GM12878 (cell line): Measurements from ENCODE around the gene APCDD1L. TPM values are rescaled to one million over a fixed set of nuclear protein-coding genes. Genes with fewer than 3 reads are reported as not detected.

ENCODE experiments used
- ATAC-seq: fragments of 200-7000 bp; cut with Tn5 transposase; 3 replicates; pipeline ENCODE4 v1.9.1; 2020; ENCODE audit warnings: mild to moderate bottlenecking, moderate library complexity
- BruUV-seq: library from RNA; stranded (reverse); fragments of 400-500 nt; replicated peaks from 2 replicates; lab custom pipeline; 2021; lab: Mats Ljungman, UMichigan
- CTCF ChIA-PET: fragments of 300-600 bp; sonication (Branson Sonifier 250); formaldehyde crosslinking; extraction: SDS; loops from one replicate; lab custom pipeline; 2021; ENCODE audit warnings: inconsistent platforms; lab: Yijun Ruan, JAX
- POLR2A ChIA-PET: fragments of 350-600 bp; formaldehyde crosslinking; extraction: SDS; loops from one replicate; lab custom pipeline; 2021; ENCODE audit warnings: inconsistent platforms; lab: Charles Lee
- RAD21 ChIA-PET: fragments of 300-600 bp; sonication (Branson Sonifier 250); formaldehyde crosslinking; loops from one replicate; lab custom pipeline; 2023; ENCODE audit warnings: antibody characterized with exemption; ENCODE audit not compliant: unreplicated experiment; lab: Charles Lee
- SMC1A ChIA-PET: fragments of 300-600 bp; sonication (Branson Sonifier 250); formaldehyde crosslinking; loops from one replicate; lab custom pipeline; 2023; ENCODE audit not compliant: unreplicated experiment, uncharacterized antibody; lab: Charles Lee
- DNase-seq: peaks from one replicate; pipeline ENCODE4 v3.0.0-alpha.2; 2011; ENCODE audit warnings: low read depth, low spot score
- FAIRE-seq: peaks from 3 replicates; lab custom pipeline; 2011; peaks lifted over from hg19 to GRCh38; lab: Jason Lieb, UNC
- H2AFZ ChIP-seq: 2 replicates; pipeline ENCODE4 v1.6.0; 2011; ENCODE audit warnings: low read depth, low read length, control low read depth; ENCODE audit not compliant: control insufficient read depth
- H3K27ac ChIP-seq: 2 replicates; pipeline ENCODE4 v1.5.1; 2011; ENCODE audit warnings: control low read depth; ENCODE audit not compliant: control insufficient read depth, insufficient read depth
- H3K27me3 ChIP-seq, 2 experiments: replicated peaks in 1 of 2; 2 replicates each; pipeline versions ENCODE4 v1.6.0 to v1.6.1; 2011; ENCODE audit warnings: low read length in 1 of 2; ENCODE audit not compliant: control insufficient read depth in 2 of 2, insufficient read depth in 2 of 2
- H3K36me3 ChIP-seq, 2 experiments: 2 replicates each; pipeline ENCODE4 v1.5.1; 2011; ENCODE audit warnings: low read length in 1 of 2; ENCODE audit not compliant: control insufficient read depth in 2 of 2, insufficient read depth in 2 of 2
- H3K4me1 ChIP-seq: 2 replicates; pipeline ENCODE4 v1.6.1; 2011; ENCODE audit warnings: mild to moderate bottlenecking, low read length, moderate library complexity, mixed read lengths; ENCODE audit not compliant: control insufficient read depth, insufficient read depth
- H3K4me2 ChIP-seq: 2 replicates; pipeline ENCODE4 v1.6.0; 2011; ENCODE audit warnings: control low read depth; ENCODE audit not compliant: control insufficient read depth, insufficient read depth
- H3K4me3 ChIP-seq: fragments of 200-600 bp; sonication (generic); 2 replicates; pipeline ENCODE4 v1.5.1; 2016
- H3K79me2 ChIP-seq: 2 replicates; pipeline ENCODE4 v1.6.0; 2011; ENCODE audit warnings: low read length; ENCODE audit not compliant: control insufficient read depth, insufficient read depth
- H3K9ac ChIP-seq: 2 replicates; pipeline ENCODE4 v1.8.0; 2011; ENCODE audit warnings: low read length, control low read depth, mixed read lengths; ENCODE audit not compliant: control insufficient read depth, insufficient read depth
- H3K9me3 ChIP-seq: replicated peaks from 3 replicates; pipeline ENCODE4 v1.5.1; 2011; ENCODE audit warnings: mild to moderate bottlenecking, low read length; ENCODE audit not compliant: control insufficient read depth, insufficient read depth
- H4K20me1 ChIP-seq: 2 replicates; pipeline ENCODE4 v1.6.0; 2011; ENCODE audit not compliant: control insufficient read depth, insufficient read depth
- BCLAF1 ChIP-seq: fragments of 450-650 bp; IDR thresholded peaks from 2 replicates; pipeline ENCODE4 v1.6.1; 2017; ENCODE audit warnings: antibody characterized with exemption, mild to moderate bottlenecking, moderate library complexity
- CREM ChIP-seq: IDR thresholded peaks from 2 replicates; pipeline ENCODE4 v1.6.1; 2014; ENCODE audit warnings: antibody characterized with exemption, low read depth
- CTCF ChIP-seq, 3 experiments: IDR thresholded peaks in 2 of 3; conservative IDR thresholded peaks in 1 of 3; 2 replicates each; pipeline ENCODE4 v1.5.1; 2011; ENCODE audit warnings: low read depth in 3 of 3, low read length in 3 of 3, mild to moderate bottlenecking in 3 of 3, control low read depth in 2 of 3, moderate library complexity in 2 of 3, inconsistent platforms in 1 of 3, mixed read lengths in 1 of 3; ENCODE audit not compliant: control insufficient read depth in 2 of 3, insufficient read depth in 1 of 3; ENCODE audit errors: extremely low read depth in 1 of 3
- PBX3 ChIP-seq: IDR thresholded peaks from 2 replicates; pipeline ENCODE4 v1.6.1; 2011; ENCODE audit warnings: mild to moderate bottlenecking, low read depth, low read length, moderate library complexity; ENCODE audit not compliant: insufficient replicate concordance
- TAF1 ChIP-seq: IDR thresholded peaks from 2 replicates; pipeline ENCODE4 v1.6.1; 2011; ENCODE audit warnings: mild to moderate bottlenecking, low read depth, low read length, borderline replicate concordance
- TCF3 ChIP-seq: IDR thresholded peaks from 2 replicates; pipeline ENCODE4 v1.6.1; 2012; ENCODE audit warnings: low read depth, mild to moderate bottlenecking, low read length, borderline replicate concordance; ENCODE audit not compliant: insufficient read depth
- WGBS: methylation state at CpG from one replicate; pipeline ENCODE4 v1.1.6; 2016; ENCODE audit warnings: low lambda C conversion rate; ENCODE audit not compliant: insufficient replicate concordance, insufficient coverage; ENCODE audit errors: missing lambda C conversion rate; 5-methylcytosine and 5-hydroxymethylcytosine counted together
- in situ Hi-C: fragments of 300-500 bp; cut with MboI; formaldehyde crosslinking; loops from 9 replicates; pipeline ENCODE4 v1.14.3; 2018; ENCODE audit warnings: mixed read lengths
- intact Hi-C: fragments of 100-400 bp; cut with micrococcal nuclease; formaldehyde crosslinking; loops from one replicate; pipeline ENCODE4 v1.14.2; 2022; ENCODE audit not compliant: unreplicated experiment
- polyA plus RNA-seq, 11 experiments: library from polyadenylated mRNA; depleted of rRNA in 4 of 11; unstranded in 6 of 11; stranded (reverse) in 5 of 11; fragments of >200 nt; fragmentation: Nextera tagmentation in 4 of 11; fragmentation: Illumina TruSeq in 1 of 11; extraction: Ambion mirVana in 4 of 11; extraction: Trizol in 1 of 11; gene quantifications; 1 replicate in 1 of 11; 2 replicates in 10 of 11; pipeline versions ENCODE4 v1.2.1 to v1.2.3, GENCODE V29; 2011 to 2016; ENCODE audit warnings: inconsistent platforms in 2 of 11, missing spikeins in 2 of 11, low read depth in 1 of 11
- total RNA-seq, 4 experiments: library from RNA; depleted of rRNA in 3 of 4; stranded (reverse); fragments of >200 nt in 3 of 4; fragmentation: Illumina TruSeq in 1 of 4; extraction: Trizol in 1 of 4; gene quantifications; 2 replicates each; pipeline versions ENCODE4 v1.2.1 to v1.2.3, GENCODE V29; 2013 to 2021
- TF ChIP-seq, protein P1 (sequence below): fragments of 450-650 bp; IDR thresholded peaks from 2 replicates; pipeline ENCODE4 v1.6.1; 2016; ENCODE audit warnings: mild to moderate bottlenecking
- TF ChIP-seq, protein P2 (sequence below): IDR thresholded peaks from 2 replicates; pipeline ENCODE4 v1.6.1; 2012; ENCODE audit warnings: mild to moderate bottlenecking, low read depth, low read length

APCDD1L gene
- total and polyA plus RNA-seq, 10 of the 15 experiments (the other 5 are each of a cell fraction or from before 2014, with no cell fraction given), result 0.14 to 0.50 TPM; not detected in 8

- no peak for TF ChIP-seq TAF1
- no peak for TF ChIP-seq CTCF (IDR thresholded peaks at IDR 0.05 in 2 of 3, conservative IDR thresholded peaks at IDR 0.05 in 1 of 3; ENCODE audit: control insufficient read depth in 2 of 3, extremely low read depth in 1 of 3, insufficient read depth in 1 of 3, low read depth in 3 of 3, low read length in 3 of 3)
- no peak for TF ChIP-seq PBX3
- TF ChIP-seq, protein P1, sequence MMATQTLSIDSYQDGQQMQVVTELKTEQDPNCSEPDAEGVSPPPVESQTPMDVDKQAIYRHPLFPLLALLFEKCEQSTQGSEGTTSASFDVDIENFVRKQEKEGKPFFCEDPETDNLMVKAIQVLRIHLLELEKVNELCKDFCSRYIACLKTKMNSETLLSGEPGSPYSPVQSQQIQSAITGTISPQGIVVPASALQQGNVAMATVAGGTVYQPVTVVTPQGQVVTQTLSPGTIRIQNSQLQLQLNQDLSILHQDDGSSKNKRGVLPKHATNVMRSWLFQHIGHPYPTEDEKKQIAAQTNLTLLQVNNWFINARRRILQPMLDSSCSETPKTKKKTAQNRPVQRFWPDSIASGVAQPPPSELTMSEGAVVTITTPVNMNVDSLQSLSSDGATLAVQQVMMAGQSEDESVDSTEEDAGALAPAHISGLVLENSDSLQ, result no peak
- TF ChIP-seq TCF3, result no peak
- no peak for TF ChIP-seq CREM
- TF ChIP-seq, protein P2, sequence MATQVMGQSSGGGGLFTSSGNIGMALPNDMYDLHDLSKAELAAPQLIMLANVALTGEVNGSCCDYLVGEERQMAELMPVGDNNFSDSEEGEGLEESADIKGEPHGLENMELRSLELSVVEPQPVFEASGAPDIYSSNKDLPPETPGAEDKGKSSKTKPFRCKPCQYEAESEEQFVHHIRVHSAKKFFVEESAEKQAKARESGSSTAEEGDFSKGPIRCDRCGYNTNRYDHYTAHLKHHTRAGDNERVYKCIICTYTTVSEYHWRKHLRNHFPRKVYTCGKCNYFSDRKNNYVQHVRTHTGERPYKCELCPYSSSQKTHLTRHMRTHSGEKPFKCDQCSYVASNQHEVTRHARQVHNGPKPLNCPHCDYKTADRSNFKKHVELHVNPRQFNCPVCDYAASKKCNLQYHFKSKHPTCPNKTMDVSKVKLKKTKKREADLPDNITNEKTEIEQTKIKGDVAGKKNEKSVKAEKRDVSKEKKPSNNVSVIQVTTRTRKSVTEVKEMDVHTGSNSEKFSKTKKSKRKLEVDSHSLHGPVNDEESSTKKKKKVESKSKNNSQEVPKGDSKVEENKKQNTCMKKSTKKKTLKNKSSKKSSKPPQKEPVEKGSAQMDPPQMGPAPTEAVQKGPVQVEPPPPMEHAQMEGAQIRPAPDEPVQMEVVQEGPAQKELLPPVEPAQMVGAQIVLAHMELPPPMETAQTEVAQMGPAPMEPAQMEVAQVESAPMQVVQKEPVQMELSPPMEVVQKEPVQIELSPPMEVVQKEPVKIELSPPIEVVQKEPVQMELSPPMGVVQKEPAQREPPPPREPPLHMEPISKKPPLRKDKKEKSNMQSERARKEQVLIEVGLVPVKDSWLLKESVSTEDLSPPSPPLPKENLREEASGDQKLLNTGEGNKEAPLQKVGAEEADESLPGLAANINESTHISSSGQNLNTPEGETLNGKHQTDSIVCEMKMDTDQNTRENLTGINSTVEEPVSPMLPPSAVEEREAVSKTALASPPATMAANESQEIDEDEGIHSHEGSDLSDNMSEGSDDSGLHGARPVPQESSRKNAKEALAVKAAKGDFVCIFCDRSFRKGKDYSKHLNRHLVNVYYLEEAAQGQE, result no peak
- no peak for TF ChIP-seq BCLAF1
- TF ChIP-seq, all 136 proteins: peak for 0
- no peak overlapping the region for H3K27ac ChIP-seq
- RAD21 ChIA-PET, result no interaction called here
- intact Hi-C loops (no loop called here), in situ Hi-C loops (loop anchor here (25.0 kb wide), 1 partner anchor 1259 kb away; no protein-coding TSS in a partner anchor)
- no peak overlapping the region for H3K4me3 ChIP-seq
- CTCF ChIA-PET, result no interaction called here
- WGBS, result 44% methylated on average over 2 of the region's 2 CpGs
- H3K9me3 ChIP-seq, result no peaks in the 10 kb centered on the region
- no peak for FAIRE-seq
- H3K4me1 ChIP-seq, result no peaks in the 10 kb centered on the region
- SMC1A ChIA-PET, result no interaction called here
- no peak for ATAC-seq
- no peaks in the 10 kb centered on the region for H4K20me1 ChIP-seq
- no peaks in the 10 kb centered on the region for H3K36me3 ChIP-seq
- no TSS peak for BruUV-seq
- no peak overlapping the region for H2AFZ ChIP-seq
- no peak overlapping the region for H3K9ac ChIP-seq
- no peaks in the 10 kb centered on the region for H3K27me3 ChIP-seq
- POLR2A ChIA-PET, result no interaction called here
- DNase-seq, result no peak
- H3K4me2 ChIP-seq, result no peak overlapping the region
- no peaks in the 10 kb centered on the region for H3K79me2 ChIP-seq
These were observed 38.0 kb upstream of the APCDD1L start for GRCh38 chr20:58553166-58553696.
